K562 (cell line): Measurements from ENCODE around the gene ADD3. TPM values are rescaled to one million over a fixed set of nuclear protein-coding genes. Genes with fewer than 3 reads are reported as not detected.

Experiments used
- ATAC-seq: fragments of 200-7000 bp; cut with Tn5 transposase; 3 replicates; pipeline ENCODE4 v1.9.1; 2020; ENCODE audit warnings: moderate library complexity
- BruUV-seq: library from RNA; stranded (reverse); fragments of 400-500 nt; replicated peaks from 2 replicates; lab custom pipeline; 2021; lab: Mats Ljungman, UMichigan
- CTCF ChIA-PET: fragments of 300-600 bp; formaldehyde crosslinking; extraction: SDS; loops from one replicate; lab custom pipeline; 2021; ENCODE audit warnings: low intra/inter-chr PET ratio; lab: Yijun Ruan, JAX
- POLR2A ChIA-PET: fragments of 300-600, 350-650 bp; sonication (Branson Sonifier 250); formaldehyde crosslinking; extraction: SDS; loops from one replicate; lab custom pipeline; 2021; ENCODE audit warnings: antibody characterized with exemption, inconsistent platforms; lab: Yijun Ruan, JAX
- DNase-seq, 4 experiments: peaks; one replicate each; pipeline versions ENCODE4 v3.0.0 to v3.0.0-alpha.2; 2011 to 2018; ENCODE audit warnings: low spot score in 3 of 4, mixed read lengths in 3 of 4; ENCODE audit errors: extremely low read depth in 1 of 4
- FAIRE-seq: peaks from 2 replicates; lab custom pipeline; 2011; peaks lifted over from hg19 to GRCh38; lab: Jason Lieb, UNC
- H2AFZ ChIP-seq: 2 replicates; pipeline ENCODE4 v1.6.0; 2011; ENCODE audit warnings: low read depth, low read length, control low read depth, inconsistent platforms
- H3K27ac ChIP-seq: fragments of 200-600 bp; 3 replicates; pipeline ENCODE4 v1.8.0; 2011; ENCODE audit warnings: low read depth, mild to moderate bottlenecking, control low read depth, inconsistent platforms, low read length, moderate library complexity, mixed read lengths; ENCODE audit errors: extremely low read depth
- H3K27me3 ChIP-seq, 2 experiments: fragments of 300-600 bp in 1 of 2; 2 replicates in 1 of 2; 3 replicates in 1 of 2; pipeline versions ENCODE4 v1.6.0 to v1.8.0; 2011; ENCODE audit warnings: inconsistent platforms in 2 of 2, low read length in 2 of 2, mild to moderate bottlenecking in 1 of 2, mixed read lengths in 1 of 2, moderate library complexity in 1 of 2; ENCODE audit not compliant: control insufficient read depth in 2 of 2, insufficient read depth in 2 of 2
- H3K36me3 ChIP-seq: fragments of 300-600 bp; 3 replicates; pipeline ENCODE4 v1.8.0; 2011; ENCODE audit warnings: mild to moderate bottlenecking, low read length, inconsistent platforms; ENCODE audit not compliant: control insufficient read depth, insufficient read depth
- H3K4me1 ChIP-seq, 2 experiments: fragments of 200-600 bp in 1 of 2; replicated peaks in 1 of 2; 2 replicates in 1 of 2; 3 replicates in 1 of 2; pipeline versions ENCODE4 v1.5.1 to v1.8.0; 2011; ENCODE audit warnings: inconsistent platforms in 2 of 2, low read length in 2 of 2, mild to moderate bottlenecking in 1 of 2, mixed read lengths in 1 of 2, moderate library complexity in 1 of 2; ENCODE audit not compliant: control insufficient read depth in 2 of 2, insufficient read depth in 2 of 2
- H3K4me2 ChIP-seq: 2 replicates; pipeline ENCODE4 v1.6.1; 2011; ENCODE audit warnings: low read length, control low read depth, inconsistent platforms, mixed read lengths; ENCODE audit not compliant: insufficient read depth
- H3K4me3 ChIP-seq: fragments of 200-600 bp; sonication (generic), shearing (Covaris generic); 2 replicates; pipeline ENCODE4 v1.5.1; 2016; ENCODE audit warnings: control low read depth, inconsistent platforms
- H3K79me2 ChIP-seq: fragments of 200-600 bp; 3 replicates; pipeline ENCODE4 v1.8.0; 2011; ENCODE audit warnings: low read length, inconsistent platforms; ENCODE audit not compliant: control insufficient read depth, insufficient read depth
- H3K9ac ChIP-seq, 2 experiments: 2 replicates each; pipeline versions ENCODE4 v1.6.0 to v1.6.1; 2011; ENCODE audit warnings: low read depth in 2 of 2, low read length in 2 of 2, control low read depth in 1 of 2, inconsistent platforms in 1 of 2, mild to moderate bottlenecking in 1 of 2, mixed read lengths in 1 of 2; ENCODE audit not compliant: insufficient read depth in 1 of 2
- H3K9me1 ChIP-seq: one replicate; pipeline ENCODE4 v1.6.0; 2011; ENCODE audit warnings: inconsistent platforms, mild to moderate bottlenecking, low read length, moderate library complexity; ENCODE audit not compliant: control insufficient read depth, insufficient read depth
- H3K9me3 ChIP-seq: replicated peaks from 2 replicates; pipeline ENCODE4 v1.5.1; 2011; ENCODE audit warnings: low read depth, low read length, inconsistent platforms; ENCODE audit not compliant: control insufficient read depth, insufficient read depth
- H4K20me1 ChIP-seq: replicated peaks from 2 replicates; pipeline ENCODE4 v1.6.1; 2011; ENCODE audit warnings: low read length, inconsistent platforms, mixed read lengths; ENCODE audit not compliant: control insufficient read depth, insufficient read depth
- ARID1B ChIP-seq: fragments of 450-650 bp; IDR thresholded peaks from 2 replicates; pipeline ENCODE4 v1.6.1; 2016; ENCODE audit warnings: antibody characterized with exemption, mild to moderate bottlenecking, inconsistent platforms
- ARID2 ChIP-seq: fragments of 450-650 bp; IDR thresholded peaks from 2 replicates; pipeline ENCODE4 v1.6.1; 2017; ENCODE audit warnings: antibody characterized with exemption, mild to moderate bottlenecking
- ASH1L ChIP-seq: fragments of 450-650 bp; IDR thresholded peaks from 2 replicates; pipeline ENCODE4 v1.6.1; 2018; ENCODE audit warnings: borderline replicate concordance, mild to moderate bottlenecking, low read depth; ENCODE audit not compliant: partially characterized antibody
- GABPB2 ChIP-seq: fragments of 250-450 bp; sonication (Bioruptor Pico); conservative IDR thresholded peaks from 2 replicates; pipeline ENCODE4 v1.5.1; 2021; ENCODE audit warnings: mild to moderate bottlenecking
- SMARCE1 ChIP-seq: fragments of 450-650 bp; IDR thresholded peaks from 2 replicates; pipeline ENCODE4 v1.7.1; 2016; ENCODE audit warnings: mild to moderate bottlenecking
- SPI1 ChIP-seq: IDR thresholded peaks from 2 replicates; pipeline ENCODE4 v1.6.1; 2011; ENCODE audit warnings: low read depth, low read length, control low read depth, borderline replicate concordance
- THAP12 ChIP-seq: fragments of 250-450 bp; sonication (Bioruptor Pico); IDR thresholded peaks from 2 replicates; pipeline ENCODE4 v1.9.0; 2021; ENCODE audit warnings: mild to moderate bottlenecking, inconsistent platforms
- WGBS: fragments of 100-300 bp; shearing (Covaris generic); methylation state at CpG from one replicate; pipeline ENCODE4 v1.1.6; 2016; ENCODE audit warnings: low coverage, mixed read lengths; ENCODE audit not compliant: insufficient coverage; ENCODE audit errors: missing lambda C conversion rate; 5-methylcytosine and 5-hydroxymethylcytosine counted together
- in situ Hi-C: fragments of 300-500 bp; cut with MboI; formaldehyde crosslinking; loops from 4 replicates; pipeline ENCODE4 v1.15.0; 2018; ENCODE audit warnings: inconsistent platforms, mixed read lengths
- intact Hi-C: fragments of 100-400 bp; cut with micrococcal nuclease; formaldehyde crosslinking; loops from 2 replicates; pipeline ENCODE4 v1.14.2; 2022
- polyA plus RNA-seq, 8 experiments: library from polyadenylated mRNA; depleted of rRNA in 4 of 8; stranded (reverse) in 5 of 8; unstranded in 3 of 8; fragments of >200 nt; fragmentation: Nextera tagmentation in 2 of 8; fragmentation: Illumina TruSeq in 1 of 8; extraction: Ambion mirVana in 2 of 8; extraction: Trizol in 1 of 8; gene quantifications; 2 replicates each; pipeline versions ENCODE4 v1.2.1 to v1.2.3, GENCODE V29; 2011 to 2014; ENCODE audit warnings: inconsistent platforms in 1 of 8, missing spikeins in 1 of 8
- total RNA-seq, 7 experiments: library from RNA; depleted of rRNA in 6 of 7; stranded (reverse); fragments of >200 nt in 6 of 7; fragmentation: Illumina TruSeq in 2 of 7; extraction: Trizol in 2 of 7; gene quantifications; 2 replicates each; pipeline versions ENCODE4 v1.2.1 to v1.2.3, GENCODE V29; 2011 to 2021; ENCODE audit warnings: low replicate concordance in 1 of 7

Gene ADD3
- total and polyA plus RNA-seq, 9 of the 15 experiments (the other 6 are each of a cell fraction or from before 2014, with no cell fraction given): 13.2 to 125 (median 31.7) TPM

- WGBS: 26% methylated on average over 2 of the region's 2 CpGs
- ChIA-PET POLR2A (no interaction called here), CTCF (no interaction called here)
- H3K9me3 ChIP-seq: no peaks in the 10 kb centered on the region
- BruUV-seq: no TSS peak
- FAIRE-seq (peak; percentile 11), ATAC-seq (no peak), DNase-seq (no peak)
- H4K20me1 ChIP-seq: no peaks in the 10 kb centered on the region
- H3K36me3 ChIP-seq: no peaks in the 10 kb centered on the region
- peak overlapping the region; percentile 68; the same call in 1 of the 2 replicates for H2AFZ ChIP-seq
- no peak overlapping the region for H3K27ac ChIP-seq
- H3K9ac ChIP-seq: no peak overlapping the region
- H3K4me2 ChIP-seq: no peak overlapping the region
- TF ChIP-seq ASH1L (no peak), ARID1B (peak; percentile 28), SPI1 (peak; percentile 79), SMARCE1 (peak; percentile 28; the same call in 1 of the 2 replicates)
- intact Hi-C loops: loop anchor here (10.0 kb wide), 1 partner anchor 202 kb away; the partner anchor contains the start of gene MXI1
- no peaks in the 10 kb centered on the region for H3K9me1 ChIP-seq
- H3K4me1 ChIP-seq: peaks cover 14 to 22% of the 10 kb centered on the region in 2 experiments; a peak in 4 of 5 replicates
- no peak overlapping the region for H3K4me3 ChIP-seq
- in situ Hi-C loops: no loop called here
- no peaks in the 10 kb centered on the region for H3K27me3 ChIP-seq
- H3K79me2 ChIP-seq: peaks cover under 1% of the 10 kb centered on the region; the same call in 1 of the 3 replicates
Observed at GRCh38 chr10:110002801-110003523, 4.8 kb upstream of the ADD3 start.

GRCh38 chr10:110003524-110003885 lies 4.3 kb upstream of the ADD3 start:
- no peak overlapping the region for H3K9ac ChIP-seq
- peaks cover 6% of the 10 kb centered on the region for H3K79me2 ChIP-seq
- 50% methylated on average over 4 of the region's 4 CpGs for WGBS
- in situ Hi-C loops: no loop called here
- DNase-seq (no peak), FAIRE-seq (no peak), ATAC-seq (no peak)
- no peak for TF ChIP-seq THAP12
- no peak for TF ChIP-seq GABPB2 (CRISPR knock-in tag)
- no peak for TF ChIP-seq ARID2
- no peaks in the 10 kb centered on the region for H3K9me1 ChIP-seq
- no peaks in the 10 kb centered on the region for H3K27me3 ChIP-seq
- no peaks in the 10 kb centered on the region for H4K20me1 ChIP-seq
- no peaks in the 10 kb centered on the region for H3K9me3 ChIP-seq
- ChIA-PET CTCF (no interaction called here), POLR2A (no interaction called here)
- H3K27ac ChIP-seq: no peak overlapping the region
- intact Hi-C loops: loop anchor here (10.0 kb wide), 1 partner anchor 201 kb away; the partner anchor contains the start of gene MXI1
- H2AFZ ChIP-seq: peak overlapping the region; percentile 68; the same call in 1 of the 2 replicates
- H3K4me3 ChIP-seq: no peak overlapping the region
- H3K36me3 ChIP-seq: no peaks in the 10 kb centered on the region
- BruUV-seq: no TSS peak
- H3K4me2 ChIP-seq: no peak overlapping the region
- H3K4me1 ChIP-seq: peaks cover 19 to 20% of the 10 kb centered on the region in 2 experiments; a peak in 4 of 5 replicates
